ENCODE measurements around the gene PDIA6. TPM values are rescaled to one million over a fixed set of nuclear protein-coding genes. Genes with fewer than 3 reads are reported as not detected.

The PDIA6 gene
- total RNA-seq, 4 donors from 2014 or later = 35.2 to 90.3 (median 66.3) TPM

DNA sequence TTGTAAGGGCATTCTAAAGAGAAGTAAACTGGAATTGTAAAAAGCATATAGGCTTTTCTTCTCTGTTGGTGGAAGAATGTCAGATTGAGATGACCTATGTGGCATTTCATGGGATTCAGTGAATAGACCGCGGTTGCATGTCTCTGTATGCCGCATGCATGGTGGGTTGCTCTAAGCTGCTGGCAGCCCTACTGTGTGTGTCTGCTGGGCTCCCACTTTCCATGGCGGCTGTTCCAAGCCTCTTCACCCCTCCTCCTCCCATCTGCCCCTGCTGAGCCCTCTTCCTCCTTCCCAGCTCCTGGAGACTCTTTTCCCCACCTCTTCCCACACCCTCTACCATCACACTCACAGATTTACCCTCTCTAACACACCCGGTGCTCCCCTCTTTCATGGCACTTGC, 78.6 kb downstream of the PDIA6 start:
- Histone ChIP-seq H3K36me3 (no peaks in the 10 kb centered on the region), H3K4me3 (no peak overlapping the region), H3K4me1 (peaks cover 0 to 6% (median 2%) of the 10 kb centered on the region in 4 donors), H3K27ac (no peak overlapping the region), H3K9me3 (no peaks in the 10 kb centered on the region), H3K27me3 (no peaks in the 10 kb centered on the region)
- TF ChIP-seq POLR2A (IDR thresholded peaks at IDR 0.05) (no peak), POLR2AphosphoS5 (IDR thresholded peaks at IDR 0.05) (no peak), CTCF (IDR thresholded peaks at IDR 0.05) (no peak), EP300 (IDR thresholded peaks at IDR 0.05; ENCODE audit: low read depth) (no peak)
- in situ Hi-C loops (cut with MboI; ENCODE audit: low pct_ligation_motif_present in 1 of 4, low pct_unique_long_range_greater_than_20kb in 1 of 4, low sequenced_read_pairs in 3 of 4) = no loop called here
- DNase-seq = no peak
- intact Hi-C loops (cut with DNase I; ENCODE audit: low total_unique reads) = no loop called here
- WGBS, 2 donors (ENCODE audit: low coverage in 1 of 2) = 86 to 92% methylated on average over 2 to 5 of the region's 5 CpGs

DNA sequence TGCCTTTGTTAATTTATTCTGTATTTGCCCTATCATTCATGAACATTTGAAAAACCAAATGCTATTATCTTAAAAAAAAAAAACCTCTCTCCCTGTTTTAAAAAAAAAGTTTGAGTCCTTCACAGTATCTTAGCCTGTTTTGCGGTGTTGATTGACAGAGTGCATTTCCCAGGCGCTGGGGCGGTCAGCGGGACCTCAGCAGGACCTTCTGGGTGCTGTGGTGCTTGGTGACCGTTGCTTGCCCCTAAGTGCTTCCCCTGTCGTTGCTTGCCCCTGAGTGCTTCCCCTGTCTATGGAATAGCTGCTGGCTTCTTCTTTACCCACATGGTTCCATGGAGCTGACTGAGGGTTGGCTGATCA, 79.0 kb downstream of the PDIA6 start:
- H3K9me3 ChIP-seq = no peaks in the 10 kb centered on the region
- intact Hi-C loops (cut with DNase I; ENCODE audit: low total_unique reads) = no loop called here
- no peaks in the 10 kb centered on the region for H3K27me3 ChIP-seq
- WGBS, 2 donors (ENCODE audit: low coverage in 1 of 2) = 44% methylated on average over 6 of the region's 6 CpGs; no CpG with 5 or more reads in 1 of the 2 donors
- no peak for DNase-seq
- no peak overlapping the region for H3K4me3 ChIP-seq
- TF ChIP-seq EP300 (IDR thresholded peaks at IDR 0.05; ENCODE audit: low read depth) (no peak), POLR2AphosphoS5 (IDR thresholded peaks at IDR 0.05) (no peak), CTCF (IDR thresholded peaks at IDR 0.05) (no peak)
- in situ Hi-C loops (cut with MboI; ENCODE audit: low pct_ligation_motif_present in 1 of 4, low pct_unique_long_range_greater_than_20kb in 1 of 4, low sequenced_read_pairs in 3 of 4) = no loop called here
- peak overlapping the region in 1 of 4 donors; percentile 28 for H3K27ac ChIP-seq
- H3K36me3 ChIP-seq = no peaks in the 10 kb centered on the region
- H3K4me1 ChIP-seq = peaks cover 0 to 6% (median 2%) of the 10 kb centered on the region in 4 donors

Small RNA genes lying within 50 kb of the gene (small RNA-seq; reads per million reads assigned to genes)
- gene RNU7-138P (0 reads per million in 4 donors), gene RNU7-176P (0 reads per million in 4 donors)

Other genes with a start within 250 kb of the PDIA6 start
- gene NOL10, start 122.8 kb downstream of the PDIA6 start, total RNA-seq = 10 to 100 TPM; 10.8 to 25.9 (median 18.8) TPM
- gene ATP6V1C2, start 91.2 kb downstream of the PDIA6 start, total RNA-seq = 10 to 100 TPM in 1 of 4 donors, 1 to 10 TPM in 1, under 1 TPM in 2; 0.48 to 43.0 (median 1.2) TPM
- under 1 TPM in 1 of 4 donors, not detected in 3; 0.27 TPM for gene KCNF1, start 99.1 kb upstream of the PDIA6 start, total RNA-seq